Adrenal gland (tissue), 5 donors: ENCODE measurements around the gene TBATA.

Source experiments
- CTCF ChIP-seq, 6 experiments: fragments of 450-650 bp in 4 of 6; fragments of 200-600 bp in 2 of 6; sonication (generic) in 1 of 6; IDR thresholded peaks; 1 replicate in 5 of 6; 2 replicates in 1 of 6; pipeline versions ENCODE4 v1.5.1 to v1.8.0; 2016 to 2021; ENCODE audit warnings: antibody characterized with exemption in 6 of 6, mild to moderate bottlenecking in 2 of 6, moderate library complexity in 1 of 6
- POLR2A ChIP-seq, 2 donors: fragments of 450-650 bp; IDR thresholded peaks; one replicate each; pipeline ENCODE4 v1.6.1; 2017; ENCODE audit warnings: antibody characterized with exemption in 2 of 2, mild to moderate bottlenecking in 2 of 2, moderate library complexity in 1 of 2
- donor health status: DM: no; HTN: no; CAD: no.

- TF ChIP-seq POLR2A (IDR thresholded peaks at IDR 0.05) (no peak), CTCF (IDR thresholded peaks at IDR 0.05) (no peak)
These were observed 16.7 kb upstream of the TBATA start for GRCh38 chr10:70801854-70802253.
